KMS-11 (cell line): Measurements from ENCODE around the gene BTG3.

Source experiments
- H2AFZ ChIP-seq: fragments of 200-600 bp; sonication (generic); 2 replicates; pipeline ENCODE4 v1.6.1; 2016; ENCODE audit warnings: antibody characterized with exemption, mixed run types, low read depth
- H3K27ac ChIP-seq: fragments of 200-600 bp; sonication (generic); 2 replicates; pipeline ENCODE4 v1.6.1; 2016; ENCODE audit warnings: mild to moderate bottlenecking, mixed run types
- H3K27me3 ChIP-seq: fragments of 200-600 bp; sonication (generic); 2 replicates; pipeline ENCODE4 v1.6.1; 2017; ENCODE audit warnings: mild to moderate bottlenecking, low read depth, mixed run types, moderate library complexity; ENCODE audit not compliant: insufficient read depth
- H3K36me3 ChIP-seq: fragments of 200-600 bp; sonication (generic); 2 replicates; pipeline ENCODE4 v1.6.1; 2017; ENCODE audit warnings: mild to moderate bottlenecking, mixed run types; ENCODE audit not compliant: insufficient read depth
- H3K4me1 ChIP-seq: fragments of 200-600 bp; sonication (generic); 2 replicates; pipeline ENCODE4 v1.6.1; 2016; ENCODE audit warnings: mild to moderate bottlenecking, low read depth, mixed run types; ENCODE audit not compliant: poor library complexity, severe bottlenecking
- H3K4me2 ChIP-seq: fragments of 200-600 bp; sonication (generic); 2 replicates; pipeline ENCODE4 v1.7.0; 2016; ENCODE audit warnings: mild to moderate bottlenecking, mixed run types
- H3K4me3 ChIP-seq: fragments of 200-600 bp; sonication (generic); IDR thresholded peaks from 2 replicates; pipeline ENCODE4 v1.6.1; 2017; ENCODE audit warnings: low read depth, low read length, mixed read lengths; ENCODE audit not compliant: insufficient read depth
- H3K79me2 ChIP-seq: fragments of 200-600 bp; sonication (generic); 2 replicates; pipeline ENCODE4 v1.6.1; 2016; ENCODE audit warnings: low read depth, mixed run types; ENCODE audit not compliant: insufficient read depth
- H3K9ac ChIP-seq: fragments of 200-600 bp; sonication (generic); 2 replicates; pipeline ENCODE4 v1.6.1; 2016; ENCODE audit warnings: mild to moderate bottlenecking, mixed run types
- H4K20me1 ChIP-seq: fragments of 200-600 bp; sonication (generic); 2 replicates; pipeline ENCODE4 v1.6.1; 2016; ENCODE audit warnings: mild to moderate bottlenecking, mixed run types; ENCODE audit not compliant: insufficient read depth
- CTCF ChIP-seq: fragments of 200-600 bp; sonication (generic); conservative IDR thresholded peaks from 2 replicates; pipeline ENCODE4 v1.6.1; 2017; ENCODE audit warnings: low read depth, mild to moderate bottlenecking, antibody characterized with exemption, low read length, moderate library complexity, mixed read lengths

BTG3 gene

GRCh38 chr21:17576080-17576835, 36.4 kb downstream of the BTG3 start:
- no peak overlapping the region for H3K4me2 ChIP-seq
- H3K4me1 ChIP-seq, result no peaks in the 10 kb centered on the region
- no peak overlapping the region for H3K4me3 ChIP-seq
- H3K27me3 ChIP-seq, result no peaks in the 10 kb centered on the region
- no peaks in the 10 kb centered on the region for H3K79me2 ChIP-seq
- H3K36me3 ChIP-seq, result no peaks in the 10 kb centered on the region
- H3K9ac ChIP-seq, result no peak overlapping the region
- no peak overlapping the region for H2AFZ ChIP-seq
- H3K27ac ChIP-seq, result no peak overlapping the region
- TF ChIP-seq CTCF, result no peak
- no peaks in the 10 kb centered on the region for H4K20me1 ChIP-seq

- Histone ChIP-seq H3K9ac (no peak overlapping the region), H4K20me1 (no peaks in the 10 kb centered on the region), H3K4me1 (no peaks in the 10 kb centered on the region), H3K27ac (no peak overlapping the region), H3K4me2 (no peak overlapping the region), H3K36me3 (no peaks in the 10 kb centered on the region), H3K79me2 (no peaks in the 10 kb centered on the region), H3K4me3 (no peak overlapping the region), H2AFZ (no peak overlapping the region), H3K27me3 (no peaks in the 10 kb centered on the region)
- no peak for TF ChIP-seq CTCF
Measured at GRCh38 chr21:17575076-17575475, 37.6 kb downstream of the BTG3 start.

- Histone ChIP-seq H3K36me3 (no peaks in the 10 kb centered on the region), H2AFZ (no peak overlapping the region), H3K9ac (no peak overlapping the region), H4K20me1 (no peaks in the 10 kb centered on the region), H3K4me3 (no peak overlapping the region), H3K4me1 (no peaks in the 10 kb centered on the region), H3K79me2 (no peaks in the 10 kb centered on the region), H3K27ac (no peak overlapping the region), H3K4me2 (no peak overlapping the region), H3K27me3 (no peaks in the 10 kb centered on the region)
- TF ChIP-seq CTCF, result no peak
Measured at GRCh38 chr21:17572431-17572830, 40.3 kb downstream of the BTG3 start.

GRCh38 chr21:17570786-17571185, 41.9 kb downstream of the BTG3 start:
- no peaks in the 10 kb centered on the region for H4K20me1 ChIP-seq
- TF ChIP-seq CTCF, result no peak
- no peaks in the 10 kb centered on the region for H3K4me1 ChIP-seq
- no peak overlapping the region for H3K4me2 ChIP-seq
- no peaks in the 10 kb centered on the region for H3K79me2 ChIP-seq
- H2AFZ ChIP-seq, result no peak overlapping the region
- H3K36me3 ChIP-seq, result no peaks in the 10 kb centered on the region
- no peaks in the 10 kb centered on the region for H3K27me3 ChIP-seq
- no peak overlapping the region for H3K4me3 ChIP-seq
- no peak overlapping the region for H3K9ac ChIP-seq
- H3K27ac ChIP-seq, result no peak overlapping the region
